A549 (cell line): ENCODE data around the gene GPR153. TPM values are rescaled to one million over a fixed set of nuclear protein-coding genes. Genes with fewer than 3 reads are reported as not detected.

ENCODE experiments used
- ATAC-seq, 2 experiments: fragments of 200-7000 bp in 1 of 2; fragments of >200 bp in 1 of 2; cut with Nextera tagmentation in 1 of 2; cut with Tn5 transposase in 1 of 2; 3 replicates each; pipeline versions ENCODE4 v1.8.0 to v1.9.1; 2018 to 2020; ENCODE audit warnings: mild to moderate bottlenecking in 1 of 2, moderate library complexity in 1 of 2
- CTCF ChIA-PET: fragments of 300-600 bp; sonication (Branson Sonifier 250); formaldehyde crosslinking; extraction: SDS; loops from one replicate; lab custom pipeline; 2021; ENCODE audit warnings: antibody characterized with exemption, inconsistent platforms; lab: Yijun Ruan, JAX
- POLR2A ChIA-PET: fragments of 350-600 bp; formaldehyde crosslinking; extraction: SDS; loops from one replicate; lab custom pipeline; 2021; ENCODE audit warnings: antibody characterized with exemption, inconsistent platforms; lab: Yijun Ruan, JAX
- DNase-seq, 2 experiments: peaks; one replicate each; pipeline versions ENCODE4 v3.0.0 to v3.0.0-alpha.2; 2011 to 2016; ENCODE audit warnings: low read depth in 1 of 2, low spot score in 1 of 2
- FAIRE-seq: peaks from 2 replicates; lab custom pipeline; 2011; peaks lifted over from hg19 to GRCh38; lab: Jason Lieb, UNC
- H3K27ac ChIP-seq, 2 experiments: fragments of >200 bp; sonication (Bioruptor Twin); formaldehyde crosslinking; 3 replicates each; pipeline ENCODE4 v1.5.1; 2016 to 2017
- H3K4me1 ChIP-seq: fragments of >200 bp; sonication (Bioruptor Twin); formaldehyde crosslinking; 3 replicates; pipeline ENCODE4 v1.6.1; 2016
- H3K4me2 ChIP-seq: fragments of >200 bp; sonication (Bioruptor Twin); formaldehyde crosslinking; 3 replicates; pipeline ENCODE4 v1.6.1; 2016
- H3K4me3 ChIP-seq: fragments of >200 bp; sonication (Bioruptor Twin); formaldehyde crosslinking; 3 replicates; pipeline ENCODE4 v1.5.1; 2016
- H3K9me3 ChIP-seq: fragments of >200 bp; sonication (Bioruptor Twin); formaldehyde crosslinking; 3 replicates; pipeline ENCODE4 v1.6.1; 2016
- ATOH8 ChIP-seq: fragments of 250-450 bp; sonication (Bioruptor Pico); IDR thresholded peaks from 2 replicates; pipeline ENCODE4 v1.5.0; 2020; ENCODE audit warnings: low read depth, mild to moderate bottlenecking, moderate library complexity
- CEBPB ChIP-seq, 2 experiments: fragments of >200 bp in 1 of 2; sonication (Bioruptor Twin) in 1 of 2; formaldehyde crosslinking in 1 of 2; IDR thresholded peaks; 2 replicates each; pipeline ENCODE4 v1.6.1; 2012 to 2016
- E2F6 ChIP-seq: IDR thresholded peaks from 2 replicates; pipeline ENCODE4 v1.6.1; 2012; ENCODE audit warnings: low read depth, borderline replicate concordance
- EHMT2 ChIP-seq: fragments of 200-600 bp; sonication (generic); IDR thresholded peaks from 2 replicates; pipeline ENCODE4 v1.6.1; 2016; ENCODE audit warnings: antibody characterized with exemption, low read depth, mild to moderate bottlenecking, moderate library complexity
- ELK1 ChIP-seq: fragments of 150-350 bp; IDR thresholded peaks from 2 replicates; pipeline ENCODE4 v1.6.1; 2014; ENCODE audit warnings: low read depth, mild to moderate bottlenecking, low read length
- EP300 ChIP-seq, 2 experiments: fragments of >200 bp; sonication (Bioruptor Twin); formaldehyde crosslinking; IDR thresholded peaks; 2 replicates in 1 of 2; 3 replicates in 1 of 2; pipeline ENCODE4 v1.6.1; 2016 to 2017
- FOSB ChIP-seq: fragments of 250-450 bp; sonication (Bioruptor Pico); IDR thresholded peaks from 2 replicates; pipeline ENCODE4 v1.5.0; 2020; ENCODE audit warnings: mild to moderate bottlenecking, moderate library complexity
- HEYL ChIP-seq: fragments of 250-450 bp; sonication (Bioruptor Pico); IDR thresholded peaks from 2 replicates; pipeline ENCODE4 v1.8.0; 2021; ENCODE audit warnings: mild to moderate bottlenecking, moderate library complexity
- JUNB ChIP-seq: fragments of >200 bp; sonication (Bioruptor Twin); formaldehyde crosslinking; IDR thresholded peaks from 2 replicates; pipeline ENCODE4 v1.6.1; 2016
- KDM1A ChIP-seq: fragments of 200-600 bp; sonication (generic); IDR thresholded peaks from 2 replicates; pipeline ENCODE4 v1.6.1; 2016; ENCODE audit warnings: low read depth, mild to moderate bottlenecking
- KDM5A ChIP-seq: fragments of 200-600 bp; sonication (generic); IDR thresholded peaks from 2 replicates; pipeline ENCODE4 v1.6.1; 2016; ENCODE audit warnings: antibody characterized with exemption, mild to moderate bottlenecking
- MAX ChIP-seq: IDR thresholded peaks from 2 replicates; pipeline ENCODE4 v1.6.1; 2012
- MAZ ChIP-seq: fragments of 150-350 bp; IDR thresholded peaks from 2 replicates; pipeline ENCODE4 v1.6.1; 2014; ENCODE audit warnings: antibody characterized with exemption, low read depth, low read length, borderline replicate concordance
- MYC ChIP-seq: IDR thresholded peaks from 2 replicates; pipeline ENCODE4 v1.6.1; 2012; ENCODE audit warnings: mild to moderate bottlenecking, inconsistent platforms, low read length, improper control_type of control experiment, borderline replicate concordance
- NFE2L2 ChIP-seq: fragments of 150-350 bp; conservative IDR thresholded peaks from 2 replicates; pipeline ENCODE4 v1.6.1; 2014; ENCODE audit warnings: low read length
- NR3C1 ChIP-seq: fragments of >200 bp; sonication (Bioruptor Twin); formaldehyde crosslinking; IDR thresholded peaks from 3 replicates; pipeline ENCODE4 v1.6.1; 2017
- PBX3 ChIP-seq: IDR thresholded peaks from 2 replicates; pipeline ENCODE4 v1.6.1; 2012
- POLR2AphosphoS2 ChIP-seq: conservative IDR thresholded peaks from 2 replicates; pipeline ENCODE4 v1.6.1; 2012; ENCODE audit warnings: low read length, improper control_type of control experiment, inconsistent platforms
- RAD21 ChIP-seq, 2 experiments: fragments of >200 bp in 1 of 2; sonication (Bioruptor Twin) in 1 of 2; formaldehyde crosslinking in 1 of 2; IDR thresholded peaks in 1 of 2; conservative IDR thresholded peaks in 1 of 2; 2 replicates in 1 of 2; 3 replicates in 1 of 2; pipeline ENCODE4 v1.6.1; 2012 to 2018; ENCODE audit warnings: inconsistent platforms in 1 of 2
- RARB ChIP-seq: fragments of 250-450 bp; sonication (Bioruptor Pico); IDR thresholded peaks from 2 replicates; pipeline ENCODE4 v1.8.0; 2021; ENCODE audit warnings: mild to moderate bottlenecking, moderate library complexity
- RNF2 ChIP-seq: fragments of 200-600 bp; sonication (generic); IDR thresholded peaks from 2 replicates; pipeline ENCODE4 v1.6.1; 2016; ENCODE audit warnings: low read depth, mild to moderate bottlenecking, antibody characterized with exemption, moderate library complexity, borderline replicate concordance
- SREBF2 ChIP-seq: fragments of 450-650 bp; IDR thresholded peaks from 2 replicates; pipeline ENCODE4 v1.6.1; 2014; ENCODE audit warnings: mild to moderate bottlenecking, moderate library complexity
- TFCP2L1 ChIP-seq: fragments of 250-450 bp; sonication (Bioruptor Pico); IDR thresholded peaks from 2 replicates; pipeline ENCODE4 v1.5.0; 2021; ENCODE audit warnings: mild to moderate bottlenecking
- USF2 ChIP-seq: fragments of 450-650 bp; IDR thresholded peaks from 2 replicates; pipeline ENCODE4 v1.6.1; 2014; ENCODE audit warnings: antibody characterized with exemption
- WGBS: methylation state at CpG from one replicate; pipeline ENCODE4 v1.1.6; 2017; ENCODE audit errors: missing lambda C conversion rate; 5-methylcytosine and 5-hydroxymethylcytosine counted together
- polyA plus RNA-seq, 4 experiments: library from polyadenylated mRNA; depleted of rRNA in 3 of 4; stranded (reverse); fragments of >200 nt; fragmentation: RNase III in 1 of 4; extraction: RNeasy Plus Mini Kit Qiagen cat#74134 plus additional on column Dnase treatment in 1 of 4; gene quantifications; 2 replicates in 3 of 4; 3 replicates in 1 of 4; pipeline ENCODE4 v1.2.3, GENCODE V29; 2011 to 2017

Gene GPR153
- polyA plus RNA-seq, 2 of the 4 experiments (the other 2 are of a cell fraction): 0.56 to 1.4 TPM

GRCh38 chr1:6225651-6226050, 35.2 kb downstream of the GPR153 start:
- POLR2A ChIA-PET: interaction anchor here (0.9 to 1.8 kb wide), 2 partner anchors 9 to 10 kb away, joined by 3 to 7 read pairs; partner anchors contain the start of gene ICMT
- no peak for DNase-seq
- Histone ChIP-seq H3K4me2 (no peak overlapping the region), H3K9me3 (no peaks in the 10 kb centered on the region)
- FAIRE-seq: no peak
- TF ChIP-seq MAZ (no peak), NFE2L2 (no peak), EHMT2 (no peak), JUNB (no peak), RNF2 (no peak), HEYL (no peak), POLR2AphosphoS2 (no peak), USF2 (no peak), KDM5A (no peak)
- TF ChIP-seq, all 56 proteins: peak for 0
- peaks cover 8% of the 10 kb centered on the region; the same call in 2 of the 3 replicates for H3K4me1 ChIP-seq
- no peak overlapping the region for H3K4me3 ChIP-seq
- WGBS: 95% methylated on average over 8 of the region's 8 CpGs
- CTCF ChIA-PET: interaction anchor here (0.7 to 1.8 kb wide), 5 partner anchors 18 to 21 kb away, joined by 3 to 5 read pairs (median 3); no protein-coding TSS in a partner anchor
- no peak overlapping the region for H3K27ac ChIP-seq
- no peak for ATAC-seq

GRCh38 chr1:6224718-6225117, 36.2 kb downstream of the GPR153 start:
- H3K4me1 ChIP-seq: peaks cover 8% of the 10 kb centered on the region; the same call in 2 of the 3 replicates
- DNase-seq (no peak), ATAC-seq (peak in 1 of 2 experiments; percentile 6; a peak in 1 of 6 replicates), FAIRE-seq (no peak)
- ChIA-PET CTCF (interaction anchor here (0.6 to 1.3 kb wide), 3 partner anchors 11 to 20 kb away, joined by 3 to 8 read pairs (median 3); partner anchors contain the start of gene RNF207), POLR2A (interaction anchor here (1.5 kb wide), 1 partner anchor 11 kb away, joined by 6 read pairs; the partner anchor contains the start of gene ICMT)
- TF ChIP-seq CEBPB (IDR thresholded peaks at IDR 0.05): no peak
- TF ChIP-seq RAD21 (conservative IDR thresholded peaks at IDR 0.05 in 1 of 2, IDR thresholded peaks at IDR 0.05 in 1 of 2): no peak
- TF ChIP-seq NR3C1: no peak
- no peak for TF ChIP-seq TFCP2L1 (CRISPR knock-in tag)
- TF ChIP-seq SREBF2: no peak
- TF ChIP-seq EHMT2: no peak
- TF ChIP-seq EP300 (IDR thresholded peaks at IDR 0.05): no peak
- TF ChIP-seq ATOH8: no peak
- TF ChIP-seq PBX3: no peak
- no peak for TF ChIP-seq RNF2
- TF ChIP-seq MAX: no peak
- no peak for TF ChIP-seq ELK1
- no peak for TF ChIP-seq RARB (CRISPR knock-in tag)
- no peak for TF ChIP-seq E2F6
- TF ChIP-seq FOSB: no peak
- TF ChIP-seq NFE2L2: no peak
- TF ChIP-seq MYC: no peak
- TF ChIP-seq KDM1A: no peak
- no peaks in the 10 kb centered on the region for H3K9me3 ChIP-seq
- no peak overlapping the region for H3K27ac ChIP-seq
- H3K4me2 ChIP-seq: no peak overlapping the region
- H3K4me3 ChIP-seq: no peak overlapping the region
- WGBS: 63% methylated on average over 12 of the region's 15 CpGs
